ENCODE measurements around the gene C1orf56.

GRCh38 chr1:151050051-151050688 is 2.6 kb downstream of the C1orf56 start:
- TF ChIP-seq CTCF (IDR thresholded peaks at IDR 0.05) (no peak), POLR2AphosphoS5 (IDR thresholded peaks at IDR 0.05) (no peak), POLR2A (IDR thresholded peaks at IDR 0.05) (no peak)

Measured in prostate gland (tissue), 2 donors.